Pancreas (tissue), 10 donors: ENCODE measurements around the gene SPP1. TPM values are rescaled to one million over a fixed set of nuclear protein-coding genes. Genes with fewer than 3 reads are reported as not detected.

Experiments used
- ATAC-seq, 4 donors: fragments of 200-7000 bp; cut with Tn5 transposase; one replicate each; pipeline versions ENCODE4 v1.8.0 to v1.9.1; 2020; ENCODE audit warnings: mild to moderate bottlenecking in 4 of 4, moderate library complexity in 4 of 4
- DNase-seq, 6 donors: peaks; one replicate each; pipeline ENCODE4 v3.0.0-alpha.2; 2020
- FAIRE-seq: peaks from 2 replicates; lab custom pipeline; 2012; peaks lifted over from hg19 to GRCh38; lab: Jason Lieb, UNC
- H3K27ac ChIP-seq, 4 donors: fragments of 200-600 bp; sonication (generic); 1 replicate in 3 of 4; 2 replicates in 1 of 4; pipeline versions ENCODE4 v1.5.0 to v1.8.0; 2020
- H3K27me3 ChIP-seq, 4 donors: fragments of 200-600 bp; one replicate each; pipeline ENCODE4 v1.8.0; 2021
- H3K36me3 ChIP-seq, 3 donors: fragments of 200-600 bp; sonication (generic) in 1 of 3; one replicate each; pipeline versions ENCODE4 v1.5.0 to v1.8.0; 2020 to 2021
- H3K4me1 ChIP-seq, 3 donors: fragments of 200-600 bp; one replicate each; pipeline ENCODE4 v1.8.0; 2021
- H3K4me3 ChIP-seq, 4 donors: fragments of 200-600 bp; sonication (generic) in 2 of 4; one replicate each; pipeline versions ENCODE4 v1.5.0 to v1.8.0; 2020 to 2021
- H3K9me3 ChIP-seq, 4 donors: fragments of 200-600 bp; one replicate each; pipeline ENCODE4 v1.8.0; 2021
- WGBS, 2 donors: extraction: QIAGEN DNeasy Blood & Tissue Kit; methylation state at CpG; one replicate each; pipeline ENCODE4 v1.1.7; 2013; 5-methylcytosine and 5-hydroxymethylcytosine counted together
- intact Hi-C, 3 donors: fragments of 100-400 bp; cut with DNase I; formaldehyde crosslinking; loops; one replicate each; pipeline versions ENCODE4 v1.11.1 to v1.14.2; 2022
- polyA plus RNA-seq, 2 donors: library from polyadenylated mRNA; stranded (reverse); fragments of 200-250 nt; gene quantifications; one replicate each; pipeline ENCODE4 v1.2.3, GENCODE V29; 2013
- total RNA-seq, 6 donors: library from RNA; stranded (reverse); fragmentation: NEBNext Ultra II Directional in 4 of 6; extraction: Animal tissue kit (Norgen Biotek cat#: 25700) in 4 of 6; gene quantifications; one replicate each; pipeline versions ENCODE4 v1.2.1 to v1.2.4, GENCODE V29; 2021 to 2023
- TF ChIP-seq, protein P1 (sequence below), 4 donors: fragments of 200-600 bp; sonication (generic) in 3 of 4; IDR thresholded peaks; one replicate each; pipeline versions ENCODE4 v1.5.0 to v1.8.0; 2021; ENCODE audit warnings: antibody characterized with exemption in 4 of 4
- donor health status: healthy with polysubstance abuse.
- donor health status: DM: no; HTN: no; CAD: no; lungs with moderate emphysema.
- donor health status: DM: no; HTN: no; CAD: no.
- donor health status: control.
- donor health status: control.
- donor health status: Bipolar disorder and iron deficiency.
- donor health status: DM: yes; HTN: yes; CAD: no.
- donor health status: DM: no; HTN: no; CAD: no.
- donor health status: DM: no; HTN: no; CAD: no.
- donor health status: DM: yes; HTN: yes; CAD: no.

The SPP1 gene
- total and polyA plus RNA-seq, 8 donors, result 55.4 to 1,351 (median 166) TPM

DNA sequence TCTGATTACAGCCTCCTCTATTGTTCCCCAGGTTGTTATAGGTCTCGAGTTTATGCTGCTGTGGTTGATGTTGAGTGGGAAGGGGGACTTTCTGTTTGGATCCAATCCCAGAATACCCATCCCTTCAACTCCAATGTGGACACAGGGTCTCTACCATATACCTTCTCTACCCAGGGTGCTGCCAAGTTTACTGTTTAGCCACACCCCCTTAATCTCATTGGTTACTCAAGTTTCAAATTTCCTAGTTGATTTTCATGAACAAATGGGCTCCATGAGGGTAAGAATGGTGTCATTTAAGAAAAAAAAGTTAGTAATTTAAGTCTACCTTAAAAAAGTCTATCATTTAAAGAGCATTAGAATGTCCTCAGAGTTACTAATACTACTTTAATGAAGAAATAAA lies 3.6 kb upstream of the SPP1 start:
- intact Hi-C loops, result loop anchor here in 2 of 3 donors (5.0 kb wide), 1 partner anchor 115 kb away; no protein-coding TSS in a partner anchor
- peaks cover 0 to 7% (median 0%) of the 10 kb centered on the region in 4 donors for H3K27me3 ChIP-seq
- TF ChIP-seq, protein P1, sequence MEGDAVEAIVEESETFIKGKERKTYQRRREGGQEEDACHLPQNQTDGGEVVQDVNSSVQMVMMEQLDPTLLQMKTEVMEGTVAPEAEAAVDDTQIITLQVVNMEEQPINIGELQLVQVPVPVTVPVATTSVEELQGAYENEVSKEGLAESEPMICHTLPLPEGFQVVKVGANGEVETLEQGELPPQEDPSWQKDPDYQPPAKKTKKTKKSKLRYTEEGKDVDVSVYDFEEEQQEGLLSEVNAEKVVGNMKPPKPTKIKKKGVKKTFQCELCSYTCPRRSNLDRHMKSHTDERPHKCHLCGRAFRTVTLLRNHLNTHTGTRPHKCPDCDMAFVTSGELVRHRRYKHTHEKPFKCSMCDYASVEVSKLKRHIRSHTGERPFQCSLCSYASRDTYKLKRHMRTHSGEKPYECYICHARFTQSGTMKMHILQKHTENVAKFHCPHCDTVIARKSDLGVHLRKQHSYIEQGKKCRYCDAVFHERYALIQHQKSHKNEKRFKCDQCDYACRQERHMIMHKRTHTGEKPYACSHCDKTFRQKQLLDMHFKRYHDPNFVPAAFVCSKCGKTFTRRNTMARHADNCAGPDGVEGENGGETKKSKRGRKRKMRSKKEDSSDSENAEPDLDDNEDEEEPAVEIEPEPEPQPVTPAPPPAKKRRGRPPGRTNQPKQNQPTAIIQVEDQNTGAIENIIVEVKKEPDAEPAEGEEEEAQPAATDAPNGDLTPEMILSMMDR (IDR thresholded peaks at IDR 0.05), result no peak
- DNase-seq, result no peak
- FAIRE-seq, result no peak
- 26 to 59% methylated on average over 1 of the region's 1 CpG for WGBS, 2 donors
- no peak for ATAC-seq
- H3K9me3 ChIP-seq, result no peaks in the 10 kb centered on the region
- no peak overlapping the region for H3K27ac ChIP-seq
- H3K4me3 ChIP-seq, result no peak overlapping the region
- peaks cover 0 to 4% (median 0%) of the 10 kb centered on the region in 3 donors for H3K4me1 ChIP-seq
- no peaks in the 10 kb centered on the region for H3K36me3 ChIP-seq

DNA sequence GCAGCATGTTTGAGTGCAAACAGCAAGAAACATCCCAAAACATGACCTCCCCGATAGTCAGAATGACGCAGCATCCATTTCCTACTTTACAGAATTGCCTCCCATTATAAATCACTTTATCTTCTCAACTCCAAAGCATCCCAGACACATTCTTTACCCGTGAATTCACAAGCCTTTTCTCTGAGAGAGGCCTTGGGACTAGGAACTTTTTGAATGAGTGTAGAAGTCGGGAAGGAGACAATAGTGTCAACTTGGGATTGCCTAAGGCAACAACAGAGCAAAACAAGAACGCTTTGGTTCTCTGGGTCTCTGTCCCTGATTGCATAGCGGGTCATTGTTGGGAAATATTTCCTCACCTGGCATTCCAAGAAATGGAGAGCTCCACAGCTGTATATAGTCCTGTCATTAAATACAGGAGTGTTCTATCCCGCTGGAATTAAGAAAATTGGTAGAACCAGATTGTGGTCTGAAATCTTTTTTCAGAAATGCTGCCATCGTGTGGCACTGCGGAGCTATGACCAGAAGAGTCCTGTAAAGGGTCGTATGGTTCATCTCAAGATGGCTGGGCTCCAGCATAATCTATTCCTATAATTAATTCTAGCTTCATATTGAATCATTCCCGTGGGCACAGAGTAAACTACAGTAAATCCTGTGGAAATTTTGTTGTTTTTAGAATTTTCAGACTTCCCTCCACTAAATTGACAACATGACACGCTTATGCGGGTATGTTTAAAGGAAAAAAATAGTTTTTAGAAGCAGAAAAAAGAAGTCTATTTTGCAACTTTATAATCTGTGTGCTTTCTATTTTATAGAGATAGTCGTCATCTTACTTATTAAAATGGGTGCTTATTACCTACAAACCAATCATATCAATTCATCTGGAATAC lies 2.0 kb upstream of the SPP1 start:
- Histone ChIP-seq H3K36me3 (no peaks in the 10 kb centered on the region), H3K27ac (peak overlapping the region in 2 of 4 donors; percentile 9 to 46), H3K9me3 (no peaks in the 10 kb centered on the region), H3K4me1 (peaks cover 0 to 4% (median 0%) of the 10 kb centered on the region in 3 donors), H3K4me3 (peak overlapping the region in 1 of 4 donors; percentile 17), H3K27me3 (peaks cover 0 to 7% (median 0%) of the 10 kb centered on the region in 4 donors)
- intact Hi-C loops, result loop anchor here in 2 of 3 donors (5.0 kb wide), 1 partner anchor 116 kb away; no protein-coding TSS in a partner anchor
- peak; percentile 80 for FAIRE-seq
- TF ChIP-seq, protein P1 (IDR thresholded peaks at IDR 0.05), result peak; percentile 47 to 82 (median 60)
- WGBS, 2 donors, result 25 to 30% methylated on average over 14 of the region's 14 CpGs
- ATAC-seq, result peak; percentile 74 to 86 (median 84)
- DNase-seq, result peak in 5 of 6 donors; percentile 33 to 64 (median 53)

DNA sequence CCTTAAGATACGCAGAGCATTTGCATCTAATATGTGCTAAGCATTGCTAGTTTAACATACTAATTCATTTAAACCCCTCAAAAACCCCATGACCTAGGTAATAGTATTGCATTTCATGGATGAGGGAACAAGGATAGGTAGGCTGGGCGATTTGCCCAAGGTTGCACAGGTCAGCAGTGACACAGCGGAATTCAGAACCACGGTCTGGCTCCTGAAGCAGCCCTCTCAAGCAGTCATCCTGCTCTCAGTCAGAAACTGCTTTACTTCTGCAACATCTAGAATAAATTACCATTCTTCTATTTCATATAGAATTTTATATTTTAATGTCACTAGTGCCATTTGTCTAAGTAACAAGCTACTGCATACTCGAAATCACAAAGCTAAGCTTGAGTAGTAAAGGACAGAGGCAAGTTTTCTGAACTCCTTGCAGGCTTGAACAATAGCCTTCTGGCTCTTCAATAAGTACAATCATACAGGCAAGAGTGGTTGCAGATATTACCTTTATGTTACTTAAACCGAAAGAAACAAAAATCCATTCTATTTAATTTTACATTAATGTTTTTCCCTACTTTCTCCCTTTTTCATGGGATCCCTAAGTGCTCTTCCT lies 555 bp upstream of the SPP1 start:
- TF ChIP-seq, protein P1 (IDR thresholded peaks at IDR 0.05), result no peak
- Histone ChIP-seq H3K36me3 (no peaks in the 10 kb centered on the region), H3K27ac (peak overlapping the region in 2 of 4 donors; percentile 48 to 56), H3K4me3 (peak overlapping the region in 1 of 4 donors; percentile 12), H3K27me3 (peaks cover 0 to 7% (median 0%) of the 10 kb centered on the region in 4 donors), H3K9me3 (no peaks in the 10 kb centered on the region), H3K4me1 (peaks cover 0 to 4% (median 0%) of the 10 kb centered on the region in 3 donors)
- intact Hi-C loops, result loop anchor here in 2 of 3 donors (5.0 kb wide), 1 partner anchor 118 kb away; no protein-coding TSS in a partner anchor
- WGBS, 2 donors, result 32 to 33% methylated on average over 6 of the region's 6 CpGs
- peak in 5 of 6 donors; percentile 24 to 60 (median 41) for DNase-seq
- ATAC-seq, result peak; percentile 59 to 76 (median 72)
- no peak for FAIRE-seq

DNA sequence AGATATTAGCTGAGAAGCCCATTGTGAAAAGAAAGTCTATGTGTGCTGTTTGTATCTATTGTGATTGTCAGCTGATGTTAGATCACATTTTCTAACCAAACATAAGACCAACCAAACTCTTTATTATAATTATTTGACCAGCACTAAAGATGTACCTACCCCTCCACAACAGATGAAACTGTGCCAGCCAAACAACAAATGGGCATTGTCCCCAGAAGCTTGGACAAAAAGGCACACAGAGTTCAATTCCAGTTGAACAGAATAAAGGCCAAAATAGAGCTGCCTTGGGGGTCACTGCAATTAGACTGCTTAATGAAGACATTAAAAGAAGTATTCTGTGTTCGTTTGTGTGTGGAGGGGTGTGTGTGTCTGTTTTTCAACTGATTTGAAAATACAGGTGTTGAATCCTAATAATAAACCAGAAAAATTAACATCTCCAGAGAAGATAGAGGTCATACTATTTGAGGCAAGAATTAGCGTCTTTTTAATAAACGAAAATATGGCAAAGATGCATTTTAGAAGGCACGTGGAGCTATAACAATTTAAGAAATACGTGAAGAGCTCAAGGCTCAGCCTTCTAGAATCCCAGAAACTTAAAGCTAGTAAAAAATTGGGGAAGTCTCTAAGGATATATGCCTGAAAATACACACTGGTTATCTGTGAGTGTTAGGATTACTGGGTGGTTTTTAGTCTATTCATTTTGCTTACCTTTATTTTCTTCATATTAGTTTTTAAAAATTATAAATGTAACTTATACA lies 2.2 kb downstream of the SPP1 start:
- WGBS, 2 donors, result 51 to 58% methylated on average over 5 of the region's 5 CpGs
- no peaks in the 10 kb centered on the region for H3K9me3 ChIP-seq
- TF ChIP-seq, protein P1 (IDR thresholded peaks at IDR 0.05), result no peak
- peak overlapping the region in 2 of 4 donors; percentile 13 to 34 for H3K4me3 ChIP-seq
- no peak for ATAC-seq
- intact Hi-C loops, result no loop called here
- peaks cover 0 to 6% (median 0%) of the 10 kb centered on the region in 4 donors for H3K27me3 ChIP-seq
- H3K27ac ChIP-seq, result peak overlapping the region in 2 of 4 donors; percentile 20 to 56
- no peaks in the 10 kb centered on the region for H3K36me3 ChIP-seq
- peaks cover 0 to 4% (median 0%) of the 10 kb centered on the region in 3 donors for H3K4me1 ChIP-seq
- no peak for DNase-seq
- FAIRE-seq, result no peak
